Stomach (tissue), 9 donors: ENCODE data around the gene CS. TPM values are rescaled to one million over a fixed set of nuclear protein-coding genes. Genes with fewer than 3 reads are reported as not detected.
"Not testable (repeated sequence)": the region's sequence is repeated elsewhere in the genome, so short reads cannot be mapped to it uniquely, and the experiment has no call there.

Experiments
- DNase-seq, 2 donors: peaks; one replicate each; pipeline versions ENCODE4 v3.0.0 to v3.0.0-alpha.2; 2013 to 2019
- H3K27ac ChIP-seq, 5 donors: fragments of 200-600 bp in 4 of 5; sonication (generic) in 4 of 5; one replicate each; pipeline ENCODE4 v1.5.1; 2013 to 2019; ENCODE audit warnings: mild to moderate bottlenecking in 1 of 5, moderate library complexity in 1 of 5
- H3K27me3 ChIP-seq, 3 donors: fragments of 200-600 bp; sonication (generic); one replicate each; pipeline ENCODE4 v1.5.1; 2017 to 2019; ENCODE audit warnings: mixed run types in 1 of 3
- H3K36me3 ChIP-seq, 4 donors: fragments of 200-600 bp; sonication (generic); 1 replicate in 3 of 4; 2 replicates in 1 of 4; pipeline ENCODE4 v1.5.1; 2016 to 2019
- H3K4me1 ChIP-seq, 4 donors: fragments of 200-600 bp; sonication (generic); one replicate each; pipeline ENCODE4 v1.5.1; 2016 to 2019
- H3K4me3 ChIP-seq, 4 donors: fragments of 200-600 bp; sonication (generic) in 3 of 4; one replicate each; pipeline ENCODE4 v1.5.1; 2016 to 2019; ENCODE audit warnings: mild to moderate bottlenecking in 1 of 4
- H3K9me3 ChIP-seq, 4 donors: fragments of 200-600 bp; sonication (generic); one replicate each; pipeline ENCODE4 v1.5.1; 2016 to 2019
- CTCF ChIP-seq, 7 experiments: fragments of 450-650 bp in 4 of 7; fragments of 200-600 bp in 3 of 7; sonication (generic) in 3 of 7; IDR thresholded peaks; one replicate each; pipeline ENCODE4 v1.5.1; 2016 to 2019; ENCODE audit warnings: antibody characterized with exemption in 7 of 7, control low read depth in 2 of 7, mild to moderate bottlenecking in 1 of 7
- EP300 ChIP-seq: sonication (generic); formaldehyde crosslinking; IDR thresholded peaks from one replicate; pipeline ENCODE4 v1.6.1; 2017; ENCODE audit warnings: antibody characterized with exemption
- POLR2A ChIP-seq, 4 donors: fragments of 450-650 bp; IDR thresholded peaks; one replicate each; pipeline ENCODE4 v1.6.1; 2016; ENCODE audit warnings: antibody characterized with exemption in 4 of 4, control low read depth in 2 of 4, mild to moderate bottlenecking in 1 of 4, moderate library complexity in 1 of 4
- POLR2AphosphoS5 ChIP-seq, 3 donors: sonication (generic); formaldehyde crosslinking; IDR thresholded peaks; one replicate each; pipeline ENCODE4 v1.6.1; 2016; ENCODE audit warnings: antibody characterized with exemption in 3 of 3
- WGBS, 5 donors: extraction: QIAGEN DNeasy Blood & Tissue Kit in 3 of 5; methylation state at CpG; one replicate each; pipeline versions ENCODE4 v1.1.5 to v1.1.7; 2013 to 2018; 5-methylcytosine and 5-hydroxymethylcytosine counted together
- intact Hi-C: fragments of 100-400 bp; cut with DNase I; formaldehyde crosslinking; loops from one replicate; pipeline ENCODE4 v1.15.1; 2023; ENCODE audit warnings: low total_unique reads
- polyA plus RNA-seq, 3 donors: library from polyadenylated mRNA; stranded (reverse); fragments of 200-250 nt; gene quantifications; one replicate each; pipeline ENCODE4 v1.2.3, GENCODE V29; 2013
- total RNA-seq, 5 donors: library from RNA; depleted of rRNA; stranded (reverse); fragments of >200 nt; gene quantifications; one replicate each; pipeline versions ENCODE4 v1.1.0 to v1.2.3, GENCODE V29; 2014 to 2016
- donor health status: healthy with polysubstance abuse.
- donor health status: Bipolar disorder and iron deficiency.
- donor health status: healthy.

The CS gene
- total and polyA plus RNA-seq, 8 donors, result 51.9 to 174 (median 114) TPM

GRCh38 chr12:56271031-56271430, 29.1 kb downstream of the CS start:
- H3K36me3 ChIP-seq, result peaks cover 50 to 75% (median 68%) of the 10 kb centered on the region in 4 donors
- H3K27me3 ChIP-seq, result no peaks in the 10 kb centered on the region
- DNase-seq, result peak in 1 of 2 donors; percentile 47
- H3K4me1 ChIP-seq, result peaks cover 10 to 28% (median 15%) of the 10 kb centered on the region in 4 donors
- intact Hi-C loops, result no loop called here
- no peaks in the 10 kb centered on the region for H3K9me3 ChIP-seq
- WGBS, 5 donors, result 9 to 20% (median 10%) methylated on average over 1 of the region's 1 CpG
- H3K4me3 ChIP-seq, result no peak overlapping the region
- TF ChIP-seq EP300, result no peak
- TF ChIP-seq POLR2A (IDR thresholded peaks at IDR 0.05), result no peak
- peak in 1 of 3 donors; percentile 10 for TF ChIP-seq POLR2AphosphoS5 (IDR thresholded peaks at IDR 0.05)
- TF ChIP-seq CTCF (IDR thresholded peaks at IDR 0.05), result peak in 3 of 7 experiments; percentile 6 to 11 (median 9)
- peak overlapping the region in 1 of 5 donors; percentile 54 for H3K27ac ChIP-seq

DNA sequence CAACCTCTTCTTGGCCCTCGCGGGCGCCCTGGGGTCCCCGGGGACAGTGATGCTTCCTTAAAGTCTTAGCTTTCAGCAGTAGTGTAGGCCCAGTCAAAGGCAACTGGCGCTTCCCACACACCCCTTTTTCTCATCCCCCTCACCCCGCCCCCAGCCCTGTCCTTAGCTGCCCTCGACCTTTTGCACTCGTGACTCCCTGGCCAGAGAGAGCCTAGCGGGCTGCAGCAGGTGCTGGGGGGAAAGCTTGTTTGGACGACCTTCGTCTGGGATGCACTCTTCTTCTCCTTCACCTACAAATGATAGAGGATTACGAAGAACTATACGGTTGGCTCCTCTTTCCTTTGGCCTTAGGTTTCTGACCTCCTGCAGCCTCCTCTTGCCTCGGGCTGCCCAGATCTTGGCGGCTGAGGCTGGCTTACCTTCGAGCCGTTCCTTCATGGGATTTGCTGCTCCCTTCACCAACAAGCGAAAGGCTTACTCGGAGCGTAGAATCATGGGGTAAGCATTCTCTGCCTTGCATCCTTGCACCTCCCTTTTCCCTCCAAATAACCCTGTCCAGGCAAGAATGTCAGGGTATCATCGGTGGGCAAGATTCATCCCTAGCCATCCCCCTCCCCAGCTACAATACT, 32.6 kb downstream of the CS start:
- Histone ChIP-seq H3K4me3 (peak overlapping the region; percentile 70 to 83 (median 78)), H3K4me1 (peaks cover 10 to 33% (median 20%) of the 10 kb centered on the region in 4 donors), H3K36me3 (peaks cover 15 to 40% (median 34%) of the 10 kb centered on the region in 4 donors), H3K27me3 (no peaks in the 10 kb centered on the region), H3K9me3 (no peaks in the 10 kb centered on the region), H3K27ac (peak overlapping the region; percentile 88 to 98 (median 95))
- no peak for TF ChIP-seq POLR2A (IDR thresholded peaks at IDR 0.05)
- TF ChIP-seq EP300, result no peak
- no peak for TF ChIP-seq POLR2AphosphoS5 (IDR thresholded peaks at IDR 0.05)
- TF ChIP-seq CTCF (IDR thresholded peaks at IDR 0.05), result no peak
- 20 to 29% (median 24%) methylated on average over 20 to 21 of the region's 21 CpGs for WGBS, 5 donors
- intact Hi-C loops, result no loop called here
- no peak for DNase-seq

DNA sequence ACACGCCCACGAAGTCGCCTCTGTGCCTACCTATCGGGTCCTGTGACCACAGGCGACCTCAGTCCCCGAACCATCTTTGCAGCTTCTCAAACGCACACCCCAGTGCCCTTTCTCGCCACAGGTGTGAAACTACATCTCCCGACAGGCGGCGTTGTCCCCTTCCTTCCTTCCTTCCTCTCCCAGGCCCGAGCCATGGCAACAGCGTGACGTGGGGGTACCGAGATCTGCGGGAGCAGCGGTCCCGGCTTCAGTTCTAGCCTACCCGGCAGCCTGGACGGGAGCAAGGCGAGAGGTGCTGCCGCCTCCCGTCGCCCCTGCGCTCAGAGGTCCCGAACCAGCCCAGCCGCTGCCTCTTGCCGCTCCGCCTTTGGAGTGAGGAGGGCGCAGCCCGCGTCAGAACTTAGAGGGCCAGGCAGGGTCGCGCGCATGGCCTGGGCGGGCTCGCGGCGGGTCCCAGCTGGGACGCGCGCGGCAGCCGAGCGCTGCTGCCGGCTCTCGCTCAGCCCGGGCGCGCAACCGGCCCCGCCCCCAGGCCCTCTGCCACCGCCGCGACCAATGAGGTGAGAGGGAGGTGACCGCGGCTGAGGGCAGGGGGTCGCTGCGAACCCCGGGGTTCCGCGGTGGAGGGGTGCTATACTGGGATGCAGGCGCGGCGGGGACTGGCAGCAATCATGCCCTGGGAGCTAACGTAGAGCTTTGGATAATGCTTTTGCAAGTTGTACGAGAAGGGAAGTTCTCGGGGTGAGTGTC, 33.3 kb downstream of the CS start, which contains the start of gene COQ10A:
COQ10A (plus strand) TSS at position 250 of the 750 bp plus-strand sequence; CDS start at position 427, 177 bp downstream.
- WGBS, 5 donors, result 0 to 1% (median 0%) methylated on average over 19 to 68 of the region's 68 CpGs
- H3K4me3 ChIP-seq, result peak within 1 kb of the TSS; percentile 70 to 83 (median 78)
- peak; percentile 91 to 96 for DNase-seq
- no peaks in the 10 kb centered on the region for H3K27me3 ChIP-seq
- no peaks in the 10 kb centered on the region for H3K9me3 ChIP-seq
- peak in 1 of 4 donors; percentile 76 for TF ChIP-seq POLR2A (IDR thresholded peaks at IDR 0.05)
- peak; percentile 79 to 93 (median 90) for TF ChIP-seq POLR2AphosphoS5 (IDR thresholded peaks at IDR 0.05)
- TF ChIP-seq CTCF (IDR thresholded peaks at IDR 0.05), result peak in 5 of 7 experiments; percentile 58 to 75 (median 71)
- TF ChIP-seq EP300, result no peak
- peaks cover 8 to 33% (median 27%) of the 10 kb centered on the region in 4 donors for H3K36me3 ChIP-seq
- H3K27ac ChIP-seq, result peak within 1 kb of the TSS; percentile 88 to 98 (median 95)
- peaks cover 10 to 33% (median 20%) of the 10 kb centered on the region in 4 donors for H3K4me1 ChIP-seq
- intact Hi-C loops, result no loop called here

DNA sequence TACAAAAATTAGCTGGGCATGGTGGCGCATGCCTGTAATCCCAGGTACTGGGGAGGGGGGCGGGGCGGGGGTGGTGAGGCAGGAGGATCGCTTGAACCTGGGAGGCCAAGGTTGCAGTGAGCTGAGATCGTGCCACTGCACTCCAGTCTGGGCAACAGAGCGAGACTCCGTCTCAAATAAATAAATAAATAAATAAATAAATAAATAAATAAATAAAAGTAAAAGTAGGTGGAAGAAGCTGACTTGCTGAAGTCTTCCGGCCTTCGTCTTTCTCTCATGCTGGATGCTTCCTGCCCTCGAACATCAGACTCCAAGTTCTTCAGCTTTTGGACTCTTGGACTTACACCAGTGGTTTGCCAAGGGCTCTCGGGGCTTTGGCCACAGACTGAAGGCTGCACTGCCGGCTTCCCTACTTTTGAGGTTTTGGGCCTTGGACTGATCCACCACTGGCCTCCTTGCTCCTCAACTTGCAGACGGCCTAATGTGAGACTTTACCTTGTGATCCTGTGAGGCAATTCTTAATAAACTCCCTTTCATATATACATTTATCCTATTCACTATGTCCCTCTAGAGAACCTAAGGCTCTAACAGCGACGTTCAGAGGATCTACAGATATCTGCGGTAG, 34.0 kb downstream of the CS start:
- intact Hi-C loops, H3K9me3 ChIP-seq, DNase-seq, H3K27me3 ChIP-seq: not testable (repeated sequence)
- peaks cover 3 to 26% (median 20%) of the 10 kb centered on the region in 4 donors for H3K36me3 ChIP-seq
- peak overlapping the region; percentile 70 to 83 (median 78) for H3K4me3 ChIP-seq
- 50 to 56% (median 53%) methylated on average over 16 of the region's 16 CpGs for WGBS, 5 donors
- peaks cover 10 to 30% (median 20%) of the 10 kb centered on the region in 4 donors for H3K4me1 ChIP-seq
- peak overlapping the region; percentile 88 to 98 (median 95) for H3K27ac ChIP-seq

- intact Hi-C loops, DNase-seq, H3K9me3 ChIP-seq, H3K27ac ChIP-seq, H3K36me3 ChIP-seq, H3K27me3 ChIP-seq, H3K4me3 ChIP-seq: not testable (repeated sequence)
- H3K4me1 ChIP-seq, result peaks cover 10 to 30% (median 23%) of the 10 kb centered on the region in 4 donors
- WGBS, 5 donors, result 85 to 96% (median 88%) methylated on average over 7 of the region's 7 CpGs
Measured at GRCh38 chr12:56262955-56263354, 37.2 kb downstream of the CS start.
